NCI-H2227 (cell line): ENCODE results near the gene ZNF620.
"Not testable (repeated sequence)": the region's sequence is repeated elsewhere in the genome, so short reads cannot be mapped to it uniquely, and the experiment has no call there.

Experiments used
- DNase-seq: peaks from one replicate; lab custom pipeline; 2025; ENCODE audit not compliant: unreplicated experiment; lab: John Stamatoyannopoulos, UW

ZNF620 gene

DNA sequence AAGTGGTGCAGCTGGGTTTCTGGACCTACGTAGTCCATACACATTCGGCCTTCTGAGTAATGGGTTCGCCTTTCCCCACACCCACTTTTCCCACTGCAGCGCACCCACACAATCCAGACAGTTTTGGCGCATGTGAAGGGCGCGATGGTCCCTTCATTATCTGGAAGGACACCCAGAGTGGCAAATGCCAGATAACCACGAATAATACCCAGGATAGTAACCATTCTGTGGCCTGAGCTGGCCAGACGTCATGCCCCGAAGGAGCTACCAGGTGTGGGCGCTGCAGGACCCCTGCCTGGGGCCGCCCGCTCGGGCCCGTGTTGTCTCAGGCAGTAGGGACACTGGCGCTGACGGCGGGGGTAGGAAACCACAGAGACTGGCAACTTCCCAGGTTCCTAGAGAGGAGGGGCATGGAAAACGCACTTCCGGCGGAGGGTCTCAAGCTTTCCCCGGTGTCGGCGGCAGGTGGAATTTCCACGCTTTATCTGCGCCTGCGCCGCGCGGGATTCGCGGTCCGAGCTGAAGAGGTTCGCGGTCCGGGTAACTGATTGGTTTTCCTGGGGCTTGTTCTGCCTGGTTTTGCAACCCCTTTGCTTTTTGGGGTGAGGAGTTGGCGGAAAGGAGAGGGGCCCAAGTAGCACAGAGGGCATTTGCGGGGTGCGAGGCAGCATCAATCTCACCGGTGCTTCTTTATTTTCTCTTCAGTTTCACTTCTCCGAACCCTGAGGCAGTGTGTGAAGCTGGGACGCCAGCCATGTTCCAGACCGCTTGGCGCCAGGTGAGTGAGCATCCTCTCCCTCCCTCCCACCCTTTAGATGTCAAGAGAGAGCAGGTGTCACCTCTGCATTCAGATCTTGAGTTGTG lies at the start of gene ZNF620:
Gene ZNF620 (plus strand): TSS at position 441 of the 864 bp plus-strand sequence. CDS start 314 bp downstream, at position 755.
- DNase-seq: peak; percentile 91

DNA sequence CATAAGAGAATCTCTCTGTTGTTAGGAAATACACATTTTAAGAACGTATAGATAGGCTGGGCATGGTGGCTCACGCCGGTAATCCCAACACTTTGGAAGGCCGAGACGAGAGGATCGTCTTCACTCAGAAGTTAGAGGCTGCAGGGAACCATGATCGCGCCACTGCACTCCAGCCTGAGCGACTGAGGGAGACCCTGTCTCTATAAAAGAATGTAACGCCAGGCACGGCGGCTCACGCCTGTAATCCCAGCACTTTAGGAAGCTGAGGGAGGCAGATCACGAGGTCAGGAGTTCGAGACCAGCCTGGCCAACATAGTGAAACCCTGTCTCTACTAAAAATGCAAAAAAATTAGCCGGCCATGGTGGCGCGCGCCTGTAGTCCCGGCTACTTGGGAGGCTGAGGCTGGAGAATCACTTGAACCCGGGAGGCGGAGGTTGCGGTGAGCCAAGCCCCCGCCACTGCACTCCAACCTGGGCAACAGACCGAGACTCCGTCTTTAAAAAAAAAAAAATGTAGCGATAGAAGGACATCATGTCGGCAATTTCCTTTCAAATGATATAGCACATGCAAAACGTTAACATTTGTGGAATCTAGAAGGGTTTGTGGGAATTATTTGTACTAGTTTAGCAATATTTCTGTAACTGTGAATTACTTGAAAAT lies 49.4 kb upstream of the ZNF620 start:
- DNase-seq: no peak

DNA sequence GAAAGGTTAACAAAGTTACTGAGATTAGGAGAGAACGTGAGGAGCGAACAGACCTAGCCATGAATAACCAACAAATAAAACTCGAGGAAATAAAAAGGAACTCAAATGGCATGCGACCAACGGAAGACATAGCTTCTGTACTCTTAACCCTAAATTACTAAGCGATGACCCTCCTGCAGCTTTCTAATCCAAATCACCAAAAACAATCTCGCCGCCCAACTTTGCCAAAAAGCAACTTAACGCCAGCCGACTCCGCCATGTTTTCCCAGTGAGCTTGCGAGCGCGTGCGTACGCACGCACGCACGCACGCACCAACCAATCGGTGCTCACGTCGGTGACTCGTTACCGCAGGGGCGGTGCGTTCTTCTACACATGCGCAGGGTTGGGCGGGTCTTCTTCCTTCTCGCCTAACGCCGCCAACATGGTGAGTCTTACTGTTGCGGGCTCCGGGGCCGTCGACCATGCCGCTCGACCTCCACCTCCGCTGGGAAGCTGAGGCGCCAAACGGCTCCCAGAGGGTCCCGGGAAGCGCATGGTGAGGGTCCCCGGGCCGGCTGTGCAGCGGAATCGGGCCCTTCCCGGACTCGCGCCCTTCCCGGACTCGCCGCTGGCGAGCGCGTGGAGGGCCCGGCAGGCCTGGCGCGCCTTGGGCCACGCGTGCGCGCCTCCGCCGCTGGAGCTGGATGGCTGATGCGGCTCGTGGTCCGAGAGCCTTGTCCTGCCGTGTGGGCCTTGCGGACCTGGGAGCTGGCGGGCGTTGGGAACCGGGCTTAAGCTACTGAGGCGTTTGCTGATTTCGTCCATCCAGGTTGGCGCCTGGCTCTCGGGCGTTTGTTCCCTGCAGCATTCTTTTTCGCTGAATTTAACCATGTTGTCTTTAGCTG lies 48.7 kb upstream of the ZNF620 start, which contains the start of gene RPL14:
Gene RPL14 (plus strand): TSS at position 400 of the 884 bp plus-strand sequence. CDS start 133 bp downstream, at position 533.
- peak; percentile 94 for DNase-seq

DNA sequence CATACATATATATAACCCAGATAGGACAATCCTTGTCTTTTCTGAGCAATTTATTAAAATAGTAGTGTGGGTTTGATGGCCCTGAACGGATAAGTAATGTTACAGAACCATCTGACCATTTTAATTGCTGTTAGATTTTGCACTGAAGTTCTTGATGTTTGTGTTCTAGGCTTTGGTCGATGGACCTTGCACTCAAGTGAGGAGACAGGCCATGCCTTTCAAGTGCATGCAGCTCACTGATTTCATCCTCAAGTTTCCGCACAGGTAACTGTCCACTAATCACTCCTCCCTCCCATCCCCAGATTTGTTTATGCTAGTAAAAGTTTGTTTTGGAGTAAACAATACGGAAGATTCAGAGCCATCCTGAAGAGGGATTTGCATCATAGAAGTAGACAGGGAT lies 47.4 kb upstream of the ZNF620 start:
- no peak for DNase-seq

DNA sequence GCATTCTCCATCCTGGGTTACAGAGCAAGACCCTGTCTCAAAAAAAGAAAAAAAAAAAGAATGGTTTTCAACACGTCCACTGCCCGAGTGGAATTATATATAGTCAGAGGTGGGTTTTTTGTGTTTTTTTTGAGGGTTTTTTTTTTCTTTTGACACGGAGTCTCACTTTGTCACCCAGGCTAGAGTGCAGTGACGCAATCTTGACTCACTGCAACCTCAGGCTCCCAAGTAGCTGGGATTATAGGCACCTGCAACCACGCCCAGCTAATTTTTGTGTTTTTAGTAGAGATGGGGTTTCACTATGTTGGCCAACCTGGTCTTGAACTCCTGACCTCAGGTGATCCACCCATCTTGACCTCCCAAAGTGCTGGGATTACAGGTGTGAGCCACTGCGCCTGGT lies 45.4 kb upstream of the ZNF620 start:
- not testable (repeated sequence) for DNase-seq

DNA sequence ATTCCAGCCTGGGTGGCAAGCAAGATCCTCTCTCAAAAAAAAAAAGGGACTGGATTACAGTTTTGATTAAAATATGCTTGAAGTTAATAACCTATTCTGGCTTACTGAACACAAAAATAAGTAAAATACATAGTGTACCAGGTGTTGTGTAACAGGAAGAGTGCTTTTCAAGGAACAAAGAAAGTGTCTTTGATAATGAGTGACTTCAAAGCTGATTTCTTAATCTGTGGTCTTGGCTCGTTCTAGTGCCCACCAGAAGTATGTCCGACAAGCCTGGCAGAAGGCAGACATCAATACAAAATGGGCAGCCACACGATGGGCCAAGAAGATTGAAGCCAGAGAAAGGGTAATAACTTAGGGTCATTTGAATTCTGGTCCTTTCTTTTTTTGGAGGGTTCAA lies 44.7 kb upstream of the ZNF620 start:
- DNase-seq: no peak

DNA sequence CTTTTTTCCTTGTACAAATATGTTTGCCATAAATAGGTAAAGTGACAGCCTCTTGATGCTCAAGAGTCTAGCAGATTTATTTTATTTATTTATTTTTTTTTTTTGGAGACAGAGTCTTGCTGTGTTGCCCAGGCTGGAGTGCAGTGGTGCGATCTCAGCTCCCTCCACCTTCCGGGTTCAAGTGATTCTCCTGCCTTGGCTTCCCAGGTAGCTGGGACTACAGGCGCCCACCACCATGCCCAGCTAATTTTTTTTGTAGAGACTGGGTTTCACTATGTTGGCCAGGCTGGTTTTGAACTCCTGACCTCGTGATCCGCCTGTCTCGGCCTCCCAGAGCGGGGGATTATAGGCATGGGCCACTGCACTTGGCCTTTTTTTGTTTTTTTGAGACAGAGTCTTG lies 43.0 kb upstream of the ZNF620 start:
- DNase-seq: not testable (repeated sequence)

DNA sequence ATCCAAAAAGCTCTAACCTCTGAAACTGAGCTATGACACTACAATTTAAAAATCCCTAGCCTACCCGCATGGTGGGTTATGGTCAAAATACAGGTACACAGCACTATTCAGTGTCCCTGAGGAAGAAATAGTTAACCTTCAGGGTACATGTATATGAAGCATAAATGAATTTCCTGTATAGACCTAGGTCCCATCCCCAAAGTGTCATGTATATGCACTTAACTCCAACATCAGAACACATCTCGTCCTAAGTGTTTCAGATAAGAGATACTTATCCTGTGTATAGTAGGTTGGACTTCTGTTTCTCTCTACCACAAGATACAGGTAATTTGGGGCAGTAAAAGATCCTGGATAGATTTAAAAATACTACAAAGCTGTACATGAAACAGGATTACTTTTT lies 42.3 kb upstream of the ZNF620 start:
- DNase-seq: no peak

DNA sequence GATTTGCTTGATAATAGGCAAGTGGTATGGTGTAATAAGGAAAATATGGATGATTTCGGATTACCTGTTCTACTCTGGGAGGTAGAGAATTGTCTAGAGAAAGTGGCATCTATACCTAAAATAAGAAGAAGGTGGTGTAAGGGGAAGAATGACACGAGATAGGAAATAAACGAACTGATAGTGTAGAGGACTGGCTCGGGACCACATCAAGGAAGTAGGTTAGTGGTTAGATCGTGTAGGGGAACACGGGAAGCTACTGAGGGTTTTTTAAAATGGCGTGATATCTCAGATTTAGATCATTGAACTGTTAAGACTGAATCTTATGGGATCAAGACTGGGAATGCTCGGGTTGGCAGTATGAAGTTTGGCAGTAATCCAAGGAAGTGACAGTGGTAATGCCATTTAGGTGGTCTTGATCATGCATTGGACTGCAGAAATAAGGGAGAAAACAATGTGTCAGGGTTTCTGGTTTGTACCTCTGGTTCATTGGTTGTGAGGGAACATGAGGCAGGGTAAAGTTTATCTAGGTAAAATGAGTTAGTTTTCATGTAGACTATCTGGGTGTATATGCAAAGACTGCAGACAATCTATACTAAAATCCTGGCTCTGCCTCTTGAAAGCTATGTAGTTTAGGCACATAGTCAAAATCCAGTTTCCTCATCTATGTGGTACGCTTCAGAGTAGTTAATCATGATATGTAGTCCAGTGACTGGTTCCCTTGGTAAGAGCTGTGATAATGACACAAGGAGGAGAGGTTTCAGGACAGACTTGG lies 41.3 kb upstream of the ZNF620 start:
- DNase-seq: no peak

DNA sequence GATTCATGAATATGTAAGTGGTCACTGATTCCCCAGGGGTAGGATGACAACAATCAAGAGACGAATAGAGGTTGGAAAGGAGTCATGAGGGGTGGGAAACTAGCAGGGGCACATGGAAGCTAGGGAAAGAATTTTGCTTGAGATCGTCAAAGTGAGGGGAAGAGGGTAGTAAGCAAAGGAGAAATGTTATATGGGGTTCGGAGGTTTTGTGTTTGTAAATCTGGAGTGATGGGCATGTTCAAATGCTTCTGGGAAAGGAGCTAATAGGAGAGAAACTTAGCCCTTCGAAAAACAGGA lies 40.8 kb upstream of the ZNF620 start:
- DNase-seq: no peak

DNA sequence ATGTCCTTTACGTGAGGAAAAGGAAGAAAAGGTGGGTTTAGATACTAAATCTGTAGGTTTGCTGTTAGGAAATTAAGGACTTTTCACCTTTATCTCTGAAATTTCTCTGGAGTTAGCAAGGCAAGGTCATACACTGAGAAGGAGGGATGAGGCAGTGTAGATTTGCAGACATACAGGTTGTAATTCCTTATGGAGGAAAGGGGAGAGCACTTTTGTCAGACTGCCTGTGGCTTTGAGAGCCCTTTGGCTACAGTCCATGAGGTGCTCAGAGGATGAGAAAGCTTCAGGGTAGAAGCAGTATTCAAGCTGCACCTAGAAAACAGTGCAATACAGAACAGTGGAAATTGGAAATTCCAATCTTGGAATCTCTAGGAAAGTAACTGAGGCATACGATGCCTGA lies 40.4 kb upstream of the ZNF620 start:
- DNase-seq: no peak

DNA sequence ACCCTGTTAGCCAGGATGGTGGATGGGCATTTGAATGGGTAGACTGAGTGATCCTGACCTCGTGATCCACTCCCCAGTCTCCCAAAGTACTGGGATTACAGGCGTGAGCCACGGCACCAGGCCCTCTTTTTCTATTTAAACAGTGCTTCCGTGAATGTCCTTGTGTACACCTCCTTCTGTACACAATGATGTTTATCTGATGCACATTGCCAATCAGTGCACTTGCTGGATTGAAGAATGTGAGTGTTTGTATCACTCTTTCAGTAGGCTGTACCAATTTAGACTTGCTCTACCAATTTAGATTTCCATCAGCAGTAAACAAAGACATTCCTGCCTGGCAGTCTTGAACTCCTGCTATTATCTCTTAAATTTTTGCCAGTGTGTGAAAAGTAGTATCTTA lies 37.8 kb upstream of the ZNF620 start:
- DNase-seq: no peak

DNA sequence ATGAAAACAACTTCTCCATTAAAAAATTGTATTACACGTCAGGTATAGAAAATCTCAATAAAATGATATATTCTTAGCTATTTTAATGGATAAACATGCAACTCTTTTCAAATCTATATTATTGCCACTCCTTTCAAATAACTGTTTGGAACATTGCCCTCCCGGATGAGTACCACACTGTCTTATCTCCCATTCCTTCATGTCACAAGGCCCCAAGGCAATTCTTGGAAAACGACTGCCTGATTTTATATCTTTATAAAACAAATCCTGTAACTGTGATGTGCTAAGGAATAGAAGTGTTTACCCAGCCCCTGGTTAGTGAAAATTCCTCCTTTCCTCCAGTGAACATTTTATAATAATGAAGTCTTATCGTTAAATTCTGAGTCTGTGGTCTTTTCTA lies 35.1 kb upstream of the ZNF620 start:
- no peak for DNase-seq

DNA sequence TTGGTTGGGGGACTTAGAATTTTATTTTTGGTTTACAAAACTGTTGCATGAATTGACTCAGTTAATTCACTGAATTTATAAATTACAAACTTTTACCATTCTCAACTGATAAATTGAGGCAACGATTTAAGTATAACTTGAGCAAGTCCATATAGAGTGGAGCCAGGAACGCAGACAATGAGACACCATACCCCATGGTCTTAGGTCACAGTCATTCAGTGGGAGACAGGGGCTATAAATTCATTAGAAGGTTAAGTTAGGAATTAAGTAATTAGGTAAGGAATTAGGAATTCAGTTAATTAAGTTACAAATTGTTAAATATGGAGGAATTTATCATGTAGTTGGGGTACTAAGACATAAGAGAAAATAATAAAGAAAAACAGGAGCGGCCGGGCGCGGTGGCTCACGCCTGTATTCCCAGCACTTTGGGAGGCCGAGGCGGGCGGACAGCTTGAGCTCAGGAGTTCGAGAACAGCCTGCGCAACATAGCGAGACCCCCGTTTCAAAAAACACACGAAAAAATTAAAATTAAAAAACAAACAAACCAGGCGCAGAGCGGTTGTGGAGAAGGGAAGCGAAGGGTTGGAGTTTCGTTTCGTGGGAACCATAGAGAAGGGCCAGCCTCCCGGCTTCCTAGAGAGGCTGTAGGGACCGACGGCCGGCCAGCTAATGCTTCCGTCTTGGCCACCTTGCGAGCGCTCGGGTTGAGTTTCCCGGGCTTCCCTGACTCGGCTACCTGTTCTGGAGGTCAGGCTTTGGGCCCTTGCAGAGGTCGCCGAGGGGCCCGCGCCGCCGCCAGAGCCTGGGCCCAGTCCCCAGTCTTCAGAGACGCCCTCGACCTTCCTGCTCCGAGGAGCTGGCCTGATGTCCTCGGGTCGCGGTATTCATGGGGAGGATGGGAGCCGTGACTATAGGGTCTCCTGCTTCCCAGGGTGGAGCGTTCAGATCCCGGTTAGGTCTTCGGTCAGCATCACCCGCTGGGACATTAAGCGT lies 29.1 kb upstream of the ZNF620 start, which contains the start of gene ZNF619:
Gene ZNF619 (plus strand): TSS at position 645 of the 993 bp plus-strand sequence. CDS start 858 bp downstream, outside the sequence.
- DNase-seq: peak; percentile 63

DNA sequence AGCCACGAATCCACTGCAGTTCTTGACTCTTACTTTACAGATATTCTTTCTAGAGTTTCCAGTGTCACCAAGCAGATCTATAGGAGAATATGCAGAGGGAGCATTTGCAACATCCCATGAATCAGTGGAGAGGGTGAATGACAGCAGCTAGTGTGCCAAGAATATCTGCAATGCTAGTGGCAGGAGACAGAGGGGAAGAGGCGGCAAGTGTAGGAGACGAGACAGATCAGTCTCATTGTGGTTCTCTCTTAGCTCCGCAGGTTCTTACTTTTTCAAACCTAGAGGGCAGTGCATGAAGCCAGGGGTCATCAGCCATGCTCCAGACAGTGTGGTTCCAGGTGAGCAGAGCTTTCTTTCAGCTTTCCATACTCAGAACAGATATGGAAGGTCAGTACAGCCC lies 28.2 kb upstream of the ZNF620 start:
- DNase-seq: no peak

DNA sequence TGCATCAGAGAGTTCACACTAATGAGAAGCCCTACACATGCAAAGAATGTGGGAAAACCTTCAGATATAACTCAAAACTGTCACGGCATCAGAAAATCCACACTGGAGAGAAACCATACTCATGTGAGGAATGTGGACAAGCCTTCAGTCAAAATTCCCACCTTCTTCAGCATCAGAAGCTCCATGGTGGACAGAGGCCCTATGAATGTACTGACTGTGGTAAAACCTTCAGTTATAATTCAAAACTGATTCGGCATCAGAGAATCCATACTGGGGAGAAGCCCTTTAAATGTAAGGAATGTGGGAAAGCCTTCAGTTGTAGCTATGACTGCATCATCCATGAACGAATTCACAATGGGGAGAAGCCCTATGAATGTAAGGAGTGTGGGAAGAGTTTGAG lies 18.7 kb upstream of the ZNF620 start:
- DNase-seq: no peak

DNA sequence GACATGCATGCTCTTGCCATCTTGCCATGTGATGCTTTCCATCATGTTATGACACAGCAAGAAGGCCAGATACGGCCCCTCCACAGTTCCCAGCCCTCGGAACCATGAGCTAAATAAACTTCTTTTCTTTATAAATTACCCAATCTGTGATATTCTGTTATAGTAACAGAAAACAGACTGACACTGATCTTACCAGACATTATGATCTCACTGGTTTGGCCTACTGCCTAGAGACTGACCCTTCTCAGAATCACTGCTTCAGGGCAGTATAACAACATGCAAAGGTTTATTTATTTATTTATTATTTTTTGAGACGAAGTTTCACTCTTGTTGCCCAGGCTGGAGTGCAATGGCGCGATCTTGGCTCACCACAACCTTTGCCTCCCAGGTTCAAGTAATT lies 14.9 kb upstream of the ZNF620 start:
- no peak for DNase-seq

DNA sequence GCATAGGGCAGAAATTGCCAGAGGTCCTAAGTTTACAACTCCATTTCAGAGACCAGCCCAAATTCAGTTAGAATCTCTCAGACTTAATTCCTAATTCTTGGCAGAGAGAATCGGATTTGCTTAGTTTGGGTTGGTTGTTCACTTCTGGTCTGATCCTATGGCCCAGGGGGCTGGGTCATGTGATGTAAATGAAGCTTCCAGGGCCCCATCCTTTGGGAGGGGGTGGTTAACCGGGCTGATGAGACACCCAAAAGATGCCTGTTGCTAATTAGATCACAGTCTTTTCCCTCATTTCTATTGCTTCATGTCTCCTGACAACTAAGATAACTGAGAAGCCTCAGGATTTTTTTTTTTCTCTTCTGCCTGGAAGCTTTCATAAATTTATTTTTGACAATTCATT lies 11.1 kb upstream of the ZNF620 start:
- no peak for DNase-seq

DNA sequence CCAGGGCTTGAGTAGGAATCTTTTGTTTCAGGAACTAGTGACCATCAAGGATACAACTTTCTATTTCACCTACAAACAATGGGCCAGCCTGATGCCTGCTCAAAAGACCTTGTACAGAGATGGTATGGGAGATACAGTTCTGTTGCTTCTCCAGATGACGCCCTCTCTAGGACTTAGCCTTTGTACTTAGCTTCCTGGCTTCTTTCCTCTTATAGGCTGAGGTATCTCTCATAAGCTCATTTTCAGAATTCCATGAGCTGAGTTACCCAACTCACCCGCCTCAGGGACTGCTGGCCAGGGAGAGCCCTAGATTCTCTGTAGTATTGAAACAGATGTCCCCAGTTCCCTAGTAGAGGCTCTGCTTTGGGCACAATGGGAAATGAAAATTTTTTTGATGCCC lies 8.6 kb upstream of the ZNF620 start:
- DNase-seq: no peak
